ENCODE results near the gene HES3.

DNA sequence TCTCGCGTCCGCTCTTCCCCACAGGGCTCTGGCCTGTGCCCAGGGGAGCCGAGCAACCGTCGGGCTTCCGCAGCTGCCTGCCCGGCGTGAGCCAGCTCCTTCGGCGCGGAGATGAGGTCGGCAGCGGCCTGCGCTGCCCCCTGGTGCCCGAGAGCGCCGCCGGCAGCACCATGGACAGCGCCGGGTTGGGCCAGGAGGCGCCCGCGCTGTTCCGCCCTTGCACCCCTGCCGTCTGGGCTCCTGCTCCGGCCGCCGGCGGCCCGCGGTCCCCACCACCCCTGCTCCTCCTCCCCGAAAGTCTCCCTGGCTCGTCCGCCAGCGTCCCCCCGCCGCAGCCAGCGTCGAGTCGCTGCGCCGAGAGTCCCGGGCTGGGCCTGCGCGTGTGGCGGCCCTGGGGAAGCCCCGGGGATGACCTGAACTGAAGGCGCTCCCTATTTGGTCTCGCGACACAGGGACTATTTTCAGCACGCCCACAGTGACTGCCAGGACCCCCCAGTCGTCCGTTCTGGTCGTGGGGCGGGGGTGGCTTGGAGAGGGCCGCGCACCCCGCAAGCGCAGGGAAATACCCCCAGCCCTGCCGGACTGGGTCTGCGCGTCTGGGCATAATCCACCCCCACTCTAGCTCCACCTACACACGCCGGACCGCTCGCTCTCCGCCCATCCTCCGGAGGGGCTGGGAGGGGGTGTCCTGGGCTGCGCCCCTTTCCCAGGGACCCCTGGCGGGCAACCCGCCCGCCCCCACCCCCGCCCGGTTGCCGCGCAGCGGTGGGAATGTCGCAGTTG, 1.3 kb downstream of the HES3 start:
- no peak for TF ChIP-seq POLR2A (IDR thresholded peaks at IDR 0.05)
- TF ChIP-seq, protein P1, sequence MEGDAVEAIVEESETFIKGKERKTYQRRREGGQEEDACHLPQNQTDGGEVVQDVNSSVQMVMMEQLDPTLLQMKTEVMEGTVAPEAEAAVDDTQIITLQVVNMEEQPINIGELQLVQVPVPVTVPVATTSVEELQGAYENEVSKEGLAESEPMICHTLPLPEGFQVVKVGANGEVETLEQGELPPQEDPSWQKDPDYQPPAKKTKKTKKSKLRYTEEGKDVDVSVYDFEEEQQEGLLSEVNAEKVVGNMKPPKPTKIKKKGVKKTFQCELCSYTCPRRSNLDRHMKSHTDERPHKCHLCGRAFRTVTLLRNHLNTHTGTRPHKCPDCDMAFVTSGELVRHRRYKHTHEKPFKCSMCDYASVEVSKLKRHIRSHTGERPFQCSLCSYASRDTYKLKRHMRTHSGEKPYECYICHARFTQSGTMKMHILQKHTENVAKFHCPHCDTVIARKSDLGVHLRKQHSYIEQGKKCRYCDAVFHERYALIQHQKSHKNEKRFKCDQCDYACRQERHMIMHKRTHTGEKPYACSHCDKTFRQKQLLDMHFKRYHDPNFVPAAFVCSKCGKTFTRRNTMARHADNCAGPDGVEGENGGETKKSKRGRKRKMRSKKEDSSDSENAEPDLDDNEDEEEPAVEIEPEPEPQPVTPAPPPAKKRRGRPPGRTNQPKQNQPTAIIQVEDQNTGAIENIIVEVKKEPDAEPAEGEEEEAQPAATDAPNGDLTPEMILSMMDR (IDR thresholded peaks at IDR 0.05), result peak; percentile 48 to 97 (median 88)

All from Peyer's patch (tissue), 4 donors.